Tibial nerve (tissue), 4 donors: ENCODE results near the gene PSPN. TPM values are rescaled to one million over a fixed set of nuclear protein-coding genes. Genes with fewer than 3 reads are reported as not detected.

Experiments
- DNase-seq, 2 donors: peaks; one replicate each; pipeline ENCODE4 v3.0.0-alpha.2; 2019; ENCODE audit warnings: low spot score in 2 of 2
- H3K27ac ChIP-seq, 4 donors: fragments of 200-600 bp; sonication (generic) in 3 of 4; one replicate each; pipeline ENCODE4 v1.5.1; 2017 to 2019; ENCODE audit warnings: mild to moderate bottlenecking in 1 of 4
- H3K27me3 ChIP-seq, 2 donors: fragments of 200-600 bp; sonication (generic) in 1 of 2; one replicate each; pipeline versions ENCODE4 v1.5.1 to v1.6.0; 2017 to 2019
- H3K36me3 ChIP-seq, 3 donors: fragments of 200-600 bp; sonication (generic); one replicate each; pipeline ENCODE4 v1.5.1; 2018 to 2019
- H3K4me1 ChIP-seq, 4 donors: fragments of 200-600 bp; sonication (generic) in 3 of 4; one replicate each; pipeline ENCODE4 v1.5.1; 2017 to 2019
- H3K4me3 ChIP-seq, 4 donors: fragments of 200-600 bp; sonication (generic) in 3 of 4; one replicate each; pipeline ENCODE4 v1.5.1; 2017 to 2019; ENCODE audit warnings: mild to moderate bottlenecking in 1 of 4, moderate library complexity in 1 of 4
- H3K9me3 ChIP-seq, 4 donors: fragments of 200-600 bp; sonication (generic) in 3 of 4; one replicate each; pipeline ENCODE4 v1.5.1; 2017 to 2019
- CTCF ChIP-seq, 5 experiments: fragments of 200-600 bp in 3 of 5; fragments of 450-650 bp in 2 of 5; sonication (generic) in 3 of 5; IDR thresholded peaks; one replicate each; pipeline ENCODE4 v1.5.1; 2016 to 2019; ENCODE audit warnings: antibody characterized with exemption in 5 of 5, mild to moderate bottlenecking in 3 of 5, moderate library complexity in 2 of 5
- EP300 ChIP-seq, 2 donors: sonication (generic); formaldehyde crosslinking; IDR thresholded peaks; one replicate each; pipeline ENCODE4 v1.6.1; 2017; ENCODE audit warnings: antibody characterized with exemption in 2 of 2, mild to moderate bottlenecking in 1 of 2
- POLR2A ChIP-seq, 2 donors: fragments of 450-650 bp; IDR thresholded peaks; one replicate each; pipeline ENCODE4 v1.6.1; 2017; ENCODE audit warnings: antibody characterized with exemption in 2 of 2, mild to moderate bottlenecking in 2 of 2, moderate library complexity in 2 of 2
- WGBS, 2 donors: methylation state at CpG; one replicate each; pipeline ENCODE4 v1.1.5; 2018; 5-methylcytosine and 5-hydroxymethylcytosine counted together
- total RNA-seq, 4 donors: library from RNA; depleted of rRNA; stranded (reverse); fragments of >200 nt; gene quantifications; one replicate each; pipeline ENCODE4 v1.1.0, GENCODE V29; 2016

Gene PSPN
- total RNA-seq, 4 donors from 2014 or later: under 0.01 to 4.3 (median 2.5) TPM

GRCh38 chr19:6373096-6373812 lies 2.5 kb downstream of the PSPN start:
- H3K27ac ChIP-seq: peak overlapping the region; percentile 98 to 99 (median 99)
- H3K4me3 ChIP-seq: peak overlapping the region; percentile 68 to 95 (median 92)
- H3K4me1 ChIP-seq: peaks cover 0 to 51% (median 15%) of the 10 kb centered on the region in 4 donors
- DNase-seq: peak; percentile 98 to 99
- H3K36me3 ChIP-seq: peaks cover 0 to 38% (median 0%) of the 10 kb centered on the region in 3 donors
- 1 to 2% methylated on average over 20 to 22 of the region's 53 CpGs for WGBS, 2 donors
- H3K9me3 ChIP-seq: no peaks in the 10 kb centered on the region
- H3K27me3 ChIP-seq: no peaks in the 10 kb centered on the region
- TF ChIP-seq EP300 (IDR thresholded peaks at IDR 0.05): no peak
- no peak for TF ChIP-seq POLR2A (IDR thresholded peaks at IDR 0.05)
- TF ChIP-seq CTCF (IDR thresholded peaks at IDR 0.05): no peak

- peak within 1 kb of the TSS; percentile 68 to 95 (median 92) for H3K4me3 ChIP-seq
- peaks cover 0 to 47% (median 15%) of the 10 kb centered on the region in 4 donors for H3K4me1 ChIP-seq
- H3K36me3 ChIP-seq: peaks cover 0 to 40% (median 3%) of the 10 kb centered on the region in 3 donors
- TF ChIP-seq CTCF (IDR thresholded peaks at IDR 0.05): peak in 2 of 5 experiments; percentile 8 to 36
- TF ChIP-seq POLR2A (IDR thresholded peaks at IDR 0.05): peak; percentile 22 to 68
- TF ChIP-seq EP300 (IDR thresholded peaks at IDR 0.05): peak; percentile 41 to 86
- 0 to 3% methylated on average over 10 to 19 of the region's 47 CpGs for WGBS, 2 donors
- H3K9me3 ChIP-seq: no peaks in the 10 kb centered on the region
- DNase-seq: peak; percentile 99 to 100
- peak within 1 kb of the TSS; percentile 98 to 99 (median 99) for H3K27ac ChIP-seq
- no peaks in the 10 kb centered on the region for H3K27me3 ChIP-seq
These were observed 3.1 kb downstream of the PSPN start, which contains the start of gene ALKBH7 for GRCh38 chr19:6372594-6373095. Gene ALKBH7, plus strand, starts transcription at chr19:6372794. Its CDS starts 27 bp downstream, at chr19:6372821.

- H3K9me3 ChIP-seq: no peaks in the 10 kb centered on the region
- peaks cover 0 to 14% (median 0%) of the 10 kb centered on the region in 4 donors for H3K4me1 ChIP-seq
- no peaks in the 10 kb centered on the region for H3K27me3 ChIP-seq
- H3K4me3 ChIP-seq: no peak overlapping the region
- WGBS, 2 donors: 94 to 95% methylated on average over 21 of the region's 21 CpGs
- DNase-seq: no peak
- H3K36me3 ChIP-seq: peaks cover 0 to 56% (median 22%) of the 10 kb centered on the region in 3 donors
- H3K27ac ChIP-seq: no peak overlapping the region
- no peak for TF ChIP-seq CTCF (IDR thresholded peaks at IDR 0.05)
- no peak for TF ChIP-seq EP300 (IDR thresholded peaks at IDR 0.05)
- TF ChIP-seq POLR2A (IDR thresholded peaks at IDR 0.05): no peak
These were observed 11.4 kb downstream of the PSPN start for GRCh38 chr19:6364353-6364752.

- peaks cover 0 to 36% (median 19%) of the 10 kb centered on the region in 3 donors for H3K36me3 ChIP-seq
- 17 to 20% methylated on average over 11 of the region's 11 CpGs for WGBS, 2 donors
These were observed 13.4 kb downstream of the PSPN start for GRCh38 chr19:6362351-6362801.

More at GRCh38 chr19:6362351-6362801, 13.4 kb downstream of the PSPN start:
- Histone ChIP-seq H3K4me1 (peaks cover 0 to 14% (median 0%) of the 10 kb centered on the region in 4 donors), H3K27ac (peak overlapping the region; percentile 93 to 97 (median 95)), H3K27me3 (no peaks in the 10 kb centered on the region), H3K4me3 (peak overlapping the region; percentile 70 to 97 (median 96)), H3K9me3 (no peaks in the 10 kb centered on the region)
- no peak for TF ChIP-seq CTCF (IDR thresholded peaks at IDR 0.05)
- TF ChIP-seq POLR2A (IDR thresholded peaks at IDR 0.05): no peak
- TF ChIP-seq EP300 (IDR thresholded peaks at IDR 0.05): no peak
- DNase-seq: no peak
